PC-3 (cell line): ENCODE results near the gene NPFFR1. TPM values are rescaled to one million over a fixed set of nuclear protein-coding genes. Genes with fewer than 3 reads are reported as not detected.

Source experiments
- ATAC-seq: fragments of 200-7000 bp; cut with Tn5 transposase; 2 replicates; pipeline ENCODE4 v1.9.1; 2020; ENCODE audit warnings: mild to moderate bottlenecking, moderate library complexity
- BruUV-seq: library from RNA; stranded (reverse); fragments of 400-500 nt; replicated peaks from 2 replicates; lab custom pipeline; 2021; lab: Mats Ljungman, UMichigan
- CTCF ChIA-PET: fragments of 300-600 bp; sonication (Branson Sonifier 250); formaldehyde crosslinking; loops from one replicate; lab custom pipeline; 2022; ENCODE audit warnings: antibody characterized with exemption; lab: Charles Lee
- POLR2A ChIA-PET: fragments of 300-600 bp; sonication (Branson Sonifier 250); formaldehyde crosslinking; loops from one replicate; lab custom pipeline; 2022; ENCODE audit warnings: antibody characterized with exemption; ENCODE audit not compliant: unreplicated experiment; lab: Charles Lee
- DNase-seq: peaks from one replicate; pipeline ENCODE4 v3.0.0-alpha.2; 2015
- H2AFZ ChIP-seq: fragments of 300-600 bp; sonication (generic); 2 replicates; pipeline ENCODE4 v1.6.0; 2016; ENCODE audit warnings: antibody characterized with exemption, low read length
- H3F3A ChIP-seq: fragments of 300-600 bp; sonication (generic); one replicate; pipeline ENCODE4 v1.6.0; 2017; ENCODE audit warnings: antibody characterized with exemption, low read length, control low read depth, mild to moderate bottlenecking; ENCODE audit not compliant: unreplicated experiment
- H3K27ac ChIP-seq: fragments of 300-600 bp; sonication (generic); 2 replicates; pipeline ENCODE4 v1.5.1; 2016; ENCODE audit warnings: mild to moderate bottlenecking, low read length
- H3K27me3 ChIP-seq: fragments of 300-600 bp; sonication (generic); 2 replicates; pipeline ENCODE4 v1.6.1; 2016; ENCODE audit warnings: low read length, mixed read lengths
- H3K36me3 ChIP-seq: fragments of 300-600 bp; sonication (generic); 2 replicates; pipeline ENCODE4 v1.6.1; 2016; ENCODE audit warnings: low read depth, mixed run types, low read length, mixed read lengths
- H3K4me1 ChIP-seq: fragments of 300-600 bp; sonication (generic); 2 replicates; pipeline ENCODE4 v1.5.1; 2016; ENCODE audit warnings: low read length; ENCODE audit not compliant: insufficient read depth
- H3K4me2 ChIP-seq: fragments of 300-600 bp; sonication (generic); 2 replicates; pipeline ENCODE4 v1.6.0; 2016; ENCODE audit warnings: low read length
- H3K4me3 ChIP-seq: fragments of 300-600 bp; sonication (generic); 2 replicates; pipeline ENCODE4 v1.5.1; 2016; ENCODE audit warnings: mild to moderate bottlenecking, low read length, mixed read lengths
- H3K79me2 ChIP-seq: fragments of 300-600 bp; sonication (generic); 2 replicates; pipeline ENCODE4 v1.6.1; 2017; ENCODE audit warnings: low read length, mixed read lengths
- H3K9ac ChIP-seq: fragments of 300-600 bp; sonication (generic); 2 replicates; pipeline ENCODE4 v1.6.0; 2016; ENCODE audit warnings: mild to moderate bottlenecking, low read length
- H3K9me2 ChIP-seq: fragments of 300-600 bp; sonication (generic); replicated peaks from 2 replicates; pipeline ENCODE4 v1.6.1; 2016; ENCODE audit warnings: mixed run types, low read length, mixed read lengths
- H3K9me3 ChIP-seq: fragments of 300-600 bp; sonication (generic); 2 replicates; pipeline ENCODE4 v1.6.1; 2016; ENCODE audit warnings: low read length, mixed read lengths
- H4K20me1 ChIP-seq: fragments of 300-600 bp; sonication (generic); 2 replicates; pipeline ENCODE4 v1.6.1; 2016; ENCODE audit warnings: low read length, mixed read lengths
- EZH2 ChIP-seq: fragments of 300-600 bp; sonication (generic); IDR thresholded peaks from one replicate; pipeline ENCODE4 v1.6.1; 2017; ENCODE audit warnings: antibody characterized with exemption, mild to moderate bottlenecking, low read length; ENCODE audit not compliant: unreplicated experiment
- EZH2phosphoT487 ChIP-seq: fragments of 300-600 bp; sonication (generic); IDR thresholded peaks from 2 replicates; pipeline ENCODE4 v1.6.1; 2018; ENCODE audit warnings: mild to moderate bottlenecking, antibody characterized with exemption, low read length, borderline replicate concordance
- intact Hi-C: fragments of 100-400 bp; cut with micrococcal nuclease; formaldehyde crosslinking; loops from 2 replicates; pipeline ENCODE4 v1.9.0; 2023
- total RNA-seq: library from RNA; depleted of rRNA; stranded (reverse); fragments of >200 nt; gene quantifications from 2 replicates; pipeline ENCODE4 v1.2.3, GENCODE V29; 2014
- TF ChIP-seq, protein P1 (sequence below): fragments of 300-600 bp; sonication (generic); conservative IDR thresholded peaks from 2 replicates; pipeline ENCODE4 v1.5.1; 2017; ENCODE audit warnings: antibody characterized with exemption, low read depth, mild to moderate bottlenecking, low read length

Gene NPFFR1
- total RNA-seq, 1 experiment from 2014 or later = not detected

DNA sequence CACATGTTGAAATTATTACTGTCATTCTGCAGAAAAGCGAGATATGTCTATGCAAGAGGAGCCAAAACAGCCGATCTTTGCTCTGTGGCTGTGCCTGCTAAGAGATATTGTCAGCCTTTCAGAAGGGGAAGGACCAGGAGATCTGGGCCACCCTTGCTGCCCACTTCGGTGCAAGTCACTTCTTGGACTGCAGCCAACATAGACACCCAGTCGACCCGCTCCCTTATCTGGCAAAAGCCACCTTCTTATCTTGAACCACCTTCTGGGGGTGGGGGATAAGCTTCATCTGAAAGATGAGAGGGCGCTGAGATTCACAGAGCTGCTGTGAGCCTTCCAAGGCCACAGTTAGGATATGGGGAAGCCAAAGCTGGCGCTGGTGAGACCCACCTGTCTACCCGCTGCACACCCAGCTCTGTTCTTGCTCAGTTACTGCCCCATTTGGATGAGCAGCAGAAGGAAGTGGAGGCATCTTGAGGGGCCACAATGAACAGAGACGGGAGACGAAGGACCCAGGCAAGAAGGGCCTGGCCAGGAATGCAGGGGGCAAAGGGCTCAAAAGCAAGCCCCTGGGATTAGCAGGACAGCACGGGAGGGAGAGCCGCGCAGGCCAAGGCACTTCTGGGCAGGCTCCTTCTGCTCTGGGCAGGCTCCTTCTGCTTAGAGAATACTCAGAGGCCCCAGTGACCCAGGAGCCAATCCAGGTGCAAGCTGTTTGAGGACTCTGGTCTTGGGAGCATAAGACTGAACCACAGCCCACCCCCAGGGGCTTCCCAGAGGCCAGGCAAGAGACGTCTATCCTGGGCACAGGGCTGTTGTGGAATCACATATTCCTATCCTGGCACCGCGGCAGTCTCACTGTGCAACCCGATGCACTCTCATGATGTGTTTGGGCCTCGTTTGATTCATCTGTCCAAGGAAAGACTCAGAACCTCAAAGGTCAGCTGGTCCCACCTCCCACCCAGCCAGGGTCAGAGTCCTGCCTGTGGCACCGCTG lies 38.4 kb upstream of the NPFFR1 start:
- CTCF ChIA-PET = no interaction called here
- POLR2A ChIA-PET = no interaction called here

DNA sequence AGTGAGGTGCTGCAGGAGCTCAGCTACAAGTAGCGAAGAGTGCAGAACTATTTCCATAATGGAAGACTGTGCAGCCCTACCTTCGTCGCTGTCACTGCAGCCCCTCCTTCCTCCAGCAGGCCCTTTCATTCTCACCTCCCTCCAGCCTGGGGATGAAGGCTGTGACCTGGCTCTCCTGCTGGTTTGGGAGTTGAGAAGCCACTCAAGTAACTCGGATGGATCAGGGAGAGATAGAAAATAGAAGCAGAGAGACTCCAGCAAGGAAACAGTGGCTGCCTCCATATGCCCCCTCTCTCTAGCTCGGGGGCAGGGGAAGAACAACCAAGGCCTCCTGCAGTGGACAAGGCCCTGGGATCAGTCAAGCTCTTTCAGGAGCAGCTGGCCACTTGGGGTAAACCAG lies 37.4 kb upstream of the NPFFR1 start:
- H3K27me3 ChIP-seq = no peaks in the 10 kb centered on the region
- H3K9ac ChIP-seq = no peak overlapping the region
- no peak overlapping the region for H3K4me2 ChIP-seq
- DNase-seq (no peak), ATAC-seq (no peak)
- ChIA-PET POLR2A (no interaction called here), CTCF (interaction anchor here (0.7 to 1.1 kb wide), 2 partner anchors 98 to 175 kb away, joined by 4 to 5 read pairs; partner anchors contain the start of gene TYSND1)
- H3K79me2 ChIP-seq = no peaks in the 10 kb centered on the region
- H2AFZ ChIP-seq = no peak overlapping the region
- no peaks in the 10 kb centered on the region for H3K36me3 ChIP-seq
- intact Hi-C loops = no loop called here
- H3K27ac ChIP-seq = no peak overlapping the region
- H3K9me2 ChIP-seq = no peaks in the 10 kb centered on the region
- peaks cover 8% of the 10 kb centered on the region for H3K4me1 ChIP-seq
- H3K4me3 ChIP-seq = no peak overlapping the region
- no peaks in the 10 kb centered on the region for H3K9me3 ChIP-seq
- H3F3A ChIP-seq = no peaks in the 10 kb centered on the region
- no peaks in the 10 kb centered on the region for H4K20me1 ChIP-seq
- BruUV-seq = no TSS peak
- TF ChIP-seq EZH2phosphoT487 = no peak
- no peak for TF ChIP-seq EZH2
- TF ChIP-seq, protein P1, sequence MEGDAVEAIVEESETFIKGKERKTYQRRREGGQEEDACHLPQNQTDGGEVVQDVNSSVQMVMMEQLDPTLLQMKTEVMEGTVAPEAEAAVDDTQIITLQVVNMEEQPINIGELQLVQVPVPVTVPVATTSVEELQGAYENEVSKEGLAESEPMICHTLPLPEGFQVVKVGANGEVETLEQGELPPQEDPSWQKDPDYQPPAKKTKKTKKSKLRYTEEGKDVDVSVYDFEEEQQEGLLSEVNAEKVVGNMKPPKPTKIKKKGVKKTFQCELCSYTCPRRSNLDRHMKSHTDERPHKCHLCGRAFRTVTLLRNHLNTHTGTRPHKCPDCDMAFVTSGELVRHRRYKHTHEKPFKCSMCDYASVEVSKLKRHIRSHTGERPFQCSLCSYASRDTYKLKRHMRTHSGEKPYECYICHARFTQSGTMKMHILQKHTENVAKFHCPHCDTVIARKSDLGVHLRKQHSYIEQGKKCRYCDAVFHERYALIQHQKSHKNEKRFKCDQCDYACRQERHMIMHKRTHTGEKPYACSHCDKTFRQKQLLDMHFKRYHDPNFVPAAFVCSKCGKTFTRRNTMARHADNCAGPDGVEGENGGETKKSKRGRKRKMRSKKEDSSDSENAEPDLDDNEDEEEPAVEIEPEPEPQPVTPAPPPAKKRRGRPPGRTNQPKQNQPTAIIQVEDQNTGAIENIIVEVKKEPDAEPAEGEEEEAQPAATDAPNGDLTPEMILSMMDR = no peak

More for the DNA sequence above, 38.4 kb upstream of the NPFFR1 start:
- BruUV-seq = no TSS peak
- Histone ChIP-seq H2AFZ (no peak overlapping the region), H3K4me3 (no peak overlapping the region), H4K20me1 (no peaks in the 10 kb centered on the region), H3K27me3 (no peaks in the 10 kb centered on the region), H3K4me1 (peaks cover 11% of the 10 kb centered on the region), H3K36me3 (no peaks in the 10 kb centered on the region), H3K9ac (no peak overlapping the region), H3K9me3 (no peaks in the 10 kb centered on the region), H3K27ac (no peak overlapping the region), H3K9me2 (no peaks in the 10 kb centered on the region), H3K79me2 (no peaks in the 10 kb centered on the region), H3F3A (no peaks in the 10 kb centered on the region), H3K4me2 (no peak overlapping the region)
- no peak for DNase-seq
- intact Hi-C loops = no loop called here
- ATAC-seq = no peak
- TF ChIP-seq EZH2 (no peak), EZH2phosphoT487 (no peak)
- TF ChIP-seq, protein P1 = no peak

DNA sequence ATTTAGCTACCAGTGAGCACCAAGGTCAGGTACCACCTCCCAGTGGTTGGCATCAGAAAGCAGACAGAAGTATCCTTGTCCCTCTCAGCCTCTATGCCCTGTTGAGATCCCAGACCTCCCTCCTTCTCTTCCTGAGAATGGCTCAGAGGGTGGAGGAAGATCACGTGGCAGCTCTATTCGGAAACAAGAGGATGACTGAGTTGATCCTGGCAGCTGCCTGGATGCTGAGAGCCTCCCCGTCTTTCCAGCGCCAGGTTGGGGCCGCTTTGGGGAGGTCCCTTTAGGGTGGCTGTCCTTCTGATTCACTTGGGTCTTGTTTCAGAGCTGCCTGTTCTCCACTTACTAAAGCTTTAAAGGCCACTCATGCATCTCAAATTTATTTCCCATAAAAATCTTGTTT lies 36.9 kb upstream of the NPFFR1 start:
- Histone ChIP-seq H3K4me2 (no peak overlapping the region), H3K9me3 (no peaks in the 10 kb centered on the region), H3F3A (no peaks in the 10 kb centered on the region), H3K9me2 (no peaks in the 10 kb centered on the region), H3K27ac (no peak overlapping the region), H3K4me3 (no peak overlapping the region), H3K9ac (no peak overlapping the region), H3K79me2 (no peaks in the 10 kb centered on the region), H2AFZ (no peak overlapping the region), H3K36me3 (no peaks in the 10 kb centered on the region), H4K20me1 (no peaks in the 10 kb centered on the region), H3K4me1 (peaks cover 3% of the 10 kb centered on the region), H3K27me3 (no peaks in the 10 kb centered on the region)
- ATAC-seq = no peak
- TF ChIP-seq, protein P1 = no peak
- TF ChIP-seq EZH2phosphoT487 (no peak), EZH2 (no peak)
- CTCF ChIA-PET = interaction anchor here (0.7 to 1.7 kb wide), 3 partner anchors 56 to 174 kb away, joined by 4 to 5 read pairs (median 4); partner anchors contain the start of gene TYSND1
- no peak for DNase-seq
- POLR2A ChIA-PET = no interaction called here
- BruUV-seq = no TSS peak
- intact Hi-C loops = no loop called here
